Calu3 (cell line): ENCODE results near the gene MORF4L1. TPM values are rescaled to one million over a fixed set of nuclear protein-coding genes. Genes with fewer than 3 reads are reported as not detected.
A peak's percentile ranks its signal among the peaks of the same experiment; 100 is the strongest.

Experiments used
- BruUV-seq: library from RNA; stranded (reverse); fragments of 400-500 nt; replicated peaks from 2 replicates; lab custom pipeline; 2021; lab: Mats Ljungman, UMichigan
- CTCF ChIA-PET: fragments of 300-600 bp; sonication (Branson Sonifier 250); formaldehyde crosslinking; loops from one replicate; lab custom pipeline; 2022; ENCODE audit warnings: antibody characterized with exemption; lab: Charles Lee
- DNase-seq: peaks from one replicate; pipeline ENCODE4 v3.0.0; 2022
- H3K27ac Mint-ChIP-seq: one replicate; pipeline ENCODE4 v1.8.0; 2022; ENCODE audit warnings: mixed read lengths; ENCODE audit not compliant: unreplicated experiment
- H3K27me3 Mint-ChIP-seq: one replicate; pipeline ENCODE4 v1.8.0; 2022; ENCODE audit warnings: mixed read lengths; ENCODE audit not compliant: unreplicated experiment
- H3K36me3 Mint-ChIP-seq: one replicate; pipeline ENCODE4 v1.8.0; 2022; ENCODE audit warnings: mild to moderate bottlenecking, moderate library complexity, mixed read lengths; ENCODE audit not compliant: insufficient read depth, unreplicated experiment
- H3K4me1 Mint-ChIP-seq: one replicate; pipeline ENCODE4 v1.8.0; 2022; ENCODE audit warnings: mild to moderate bottlenecking, low read depth, mixed read lengths; ENCODE audit not compliant: unreplicated experiment
- H3K4me3 Mint-ChIP-seq: one replicate; pipeline ENCODE4 v1.8.0; 2022; ENCODE audit warnings: mild to moderate bottlenecking, low read depth, moderate library complexity, mixed read lengths; ENCODE audit not compliant: unreplicated experiment
- H3K9me3 Mint-ChIP-seq: one replicate; pipeline ENCODE4 v1.8.0; 2022; ENCODE audit warnings: low read depth, mixed read lengths; ENCODE audit not compliant: unreplicated experiment
- CTCF ChIP-seq: fragments of 200-600 bp; IDR thresholded peaks from one replicate; pipeline ENCODE4 v1.8.0; 2022; ENCODE audit warnings: antibody characterized with exemption; ENCODE audit not compliant: unreplicated experiment
- intact Hi-C: fragments of 100-400 bp; cut with micrococcal nuclease; formaldehyde crosslinking; loops from one replicate; pipeline ENCODE4 v1.10.0; 2022; ENCODE audit not compliant: unreplicated experiment
- total RNA-seq: library from RNA; stranded (reverse); gene quantifications from 2 replicates; pipeline ENCODE4 v1.2.3, GENCODE V29; 2022

The MORF4L1 gene
- total RNA-seq, 1 experiment from 2014 or later = 335 TPM

GRCh38 chr15:78904599-78905358 lies 32.1 kb downstream of the MORF4L1 start:
- CTCF ChIA-PET = interaction anchor here (1.3 kb wide), 1 partner anchor 269 kb away, joined by 6 read pairs; no protein-coding TSS in a partner anchor
- H3K27ac Mint-ChIP-seq = peak overlapping the region; percentile 6

GRCh38 chr15:78906316-78906620 lies 33.6 kb downstream of the MORF4L1 start:
- Mint-ChIP-seq H3K27ac (no peak overlapping the region), H3K9me3 (no peaks in the 10 kb centered on the region), H3K36me3 (peaks cover 69% of the 10 kb centered on the region), H3K27me3 (no peaks in the 10 kb centered on the region), H3K4me3 (no peak overlapping the region), H3K4me1 (no peaks in the 10 kb centered on the region)
- no peak for TF ChIP-seq CTCF
- no TSS peak for BruUV-seq
- CTCF ChIA-PET = interaction anchor here (0.6 to 4.8 kb wide), 3 partner anchors 45 to 268 kb away, joined by 5 to 18 read pairs (median 6); no protein-coding TSS in a partner anchor
- peak; percentile 51 for DNase-seq
- intact Hi-C loops = loop anchor here (5.0 kb wide), 1 partner anchor 121 kb away; no protein-coding TSS in a partner anchor

More at GRCh38 chr15:78904599-78905358, 32.1 kb downstream of the MORF4L1 start:
- no peak for DNase-seq
- Mint-ChIP-seq H3K36me3 (peaks cover 75% of the 10 kb centered on the region), H3K4me1 (no peaks in the 10 kb centered on the region), H3K27me3 (no peaks in the 10 kb centered on the region), H3K9me3 (no peaks in the 10 kb centered on the region), H3K4me3 (no peak overlapping the region)
- TF ChIP-seq CTCF = no peak
- no TSS peak for BruUV-seq
- intact Hi-C loops = loop anchor here (5.0 kb wide), 1 partner anchor 123 kb away; no protein-coding TSS in a partner anchor

- DNase-seq = no peak
- no peaks in the 10 kb centered on the region for H3K9me3 Mint-ChIP-seq
- intact Hi-C loops = loop anchor here (5.0 kb wide), 1 partner anchor 120 kb away; no protein-coding TSS in a partner anchor
- no peak overlapping the region for H3K27ac Mint-ChIP-seq
- TF ChIP-seq CTCF = no peak
- CTCF ChIA-PET = interaction anchor here (0.6 to 4.8 kb wide), 8 partner anchors 8 to 473 kb away, joined by 3 to 18 read pairs (median 4); no protein-coding TSS in a partner anchor
- BruUV-seq = no TSS peak
- no peaks in the 10 kb centered on the region for H3K27me3 Mint-ChIP-seq
- peaks cover 68% of the 10 kb centered on the region for H3K36me3 Mint-ChIP-seq
- H3K4me3 Mint-ChIP-seq = no peak overlapping the region
- peaks cover 3% of the 10 kb centered on the region for H3K4me1 Mint-ChIP-seq
These were observed 34.9 kb downstream of the MORF4L1 start for GRCh38 chr15:78907577-78907976.

- Mint-ChIP-seq H3K9me3 (no peaks in the 10 kb centered on the region), H3K4me3 (no peak overlapping the region), H3K36me3 (peaks cover 61% of the 10 kb centered on the region), H3K4me1 (peaks cover 7% of the 10 kb centered on the region), H3K27me3 (no peaks in the 10 kb centered on the region), H3K27ac (no peak overlapping the region)
- intact Hi-C loops = loop anchor here (1.0 to 5.0 kb wide), 2 partner anchors 70 to 118 kb away; no protein-coding TSS in a partner anchor
- BruUV-seq = no TSS peak
- CTCF ChIA-PET = interaction anchor here (0.5 to 4.8 kb wide), 2 partner anchors 70 to 98 kb away, joined by 7 to 18 read pairs; no protein-coding TSS in a partner anchor
- DNase-seq = no peak
- no peak for TF ChIP-seq CTCF
These were observed 36.5 kb downstream of the MORF4L1 start for GRCh38 chr15:78909160-78909695.
